Measurements from ENCODE around the gene INPP5D.
"Not testable (repeated sequence)": the region's sequence is repeated elsewhere in the genome, so short reads cannot be mapped to it uniquely, and the experiment has no call there.

Gene INPP5D

GRCh38 chr2:233184669-233185068, 124.5 kb downstream of the INPP5D start:
- no peak for DNase-seq

GRCh38 chr2:233185330-233185729, 125.2 kb downstream of the INPP5D start:
- peak; percentile 51 for DNase-seq

- no peak for DNase-seq
Observed at GRCh38 chr2:233185963-233186362, 125.8 kb downstream of the INPP5D start.

- no peak for DNase-seq
Observed at GRCh38 chr2:233186851-233187250, 126.7 kb downstream of the INPP5D start.

GRCh38 chr2:233189025-233189424, 128.9 kb downstream of the INPP5D start:
- DNase-seq: no peak

GRCh38 chr2:233191016-233191415, 130.9 kb downstream of the INPP5D start:
- not testable (repeated sequence) for DNase-seq

- DNase-seq: no peak
Observed at GRCh38 chr2:233193738-233194137, 133.6 kb downstream of the INPP5D start.

- no peak for DNase-seq
Observed at GRCh38 chr2:233195027-233195426, 134.9 kb downstream of the INPP5D start.

GRCh38 chr2:233197022-233197421, 136.9 kb downstream of the INPP5D start:
- no peak for DNase-seq

- DNase-seq: no peak
Observed at GRCh38 chr2:233198026-233198425, 137.9 kb downstream of the INPP5D start.

GRCh38 chr2:233199870-233200269, 139.7 kb downstream of the INPP5D start:
- DNase-seq: no peak

- not testable (repeated sequence) for DNase-seq
Observed at GRCh38 chr2:233200790-233201189, 140.6 kb downstream of the INPP5D start.

- peak; percentile 39 for DNase-seq
Observed at GRCh38 chr2:233201258-233202013, 141.3 kb downstream of the INPP5D start.

- DNase-seq: no peak
Observed at GRCh38 chr2:233202531-233202944, 142.4 kb downstream of the INPP5D start.

- DNase-seq: no peak
Observed at GRCh38 chr2:233203060-233203459, 142.9 kb downstream of the INPP5D start.

GRCh38 chr2:233204286-233204936, 144.3 kb downstream of the INPP5D start:
- no peak for DNase-seq

- no peak for DNase-seq
Observed at GRCh38 chr2:233208382-233209116, 148.4 kb downstream of the INPP5D start.

GRCh38 chr2:233209117-233209532, 149.0 kb downstream of the INPP5D start:
- no peak for DNase-seq

- DNase-seq: peak; percentile 49
Observed at GRCh38 chr2:233209533-233210171, 149.5 kb downstream of the INPP5D start.

GRCh38 chr2:233210281-233210680, 150.1 kb downstream of the INPP5D start:
- DNase-seq: no peak

- DNase-seq: peak; percentile 68
Observed at GRCh38 chr2:233210843-233211547, 150.9 kb downstream of the INPP5D start.

- no peak for DNase-seq
Observed at GRCh38 chr2:233211548-233211895, 151.4 kb downstream of the INPP5D start.

GRCh38 chr2:233213011-233213410, 152.9 kb downstream of the INPP5D start:
- DNase-seq: no peak
